ENCODE results near the gene IFNGR1.

DNA sequence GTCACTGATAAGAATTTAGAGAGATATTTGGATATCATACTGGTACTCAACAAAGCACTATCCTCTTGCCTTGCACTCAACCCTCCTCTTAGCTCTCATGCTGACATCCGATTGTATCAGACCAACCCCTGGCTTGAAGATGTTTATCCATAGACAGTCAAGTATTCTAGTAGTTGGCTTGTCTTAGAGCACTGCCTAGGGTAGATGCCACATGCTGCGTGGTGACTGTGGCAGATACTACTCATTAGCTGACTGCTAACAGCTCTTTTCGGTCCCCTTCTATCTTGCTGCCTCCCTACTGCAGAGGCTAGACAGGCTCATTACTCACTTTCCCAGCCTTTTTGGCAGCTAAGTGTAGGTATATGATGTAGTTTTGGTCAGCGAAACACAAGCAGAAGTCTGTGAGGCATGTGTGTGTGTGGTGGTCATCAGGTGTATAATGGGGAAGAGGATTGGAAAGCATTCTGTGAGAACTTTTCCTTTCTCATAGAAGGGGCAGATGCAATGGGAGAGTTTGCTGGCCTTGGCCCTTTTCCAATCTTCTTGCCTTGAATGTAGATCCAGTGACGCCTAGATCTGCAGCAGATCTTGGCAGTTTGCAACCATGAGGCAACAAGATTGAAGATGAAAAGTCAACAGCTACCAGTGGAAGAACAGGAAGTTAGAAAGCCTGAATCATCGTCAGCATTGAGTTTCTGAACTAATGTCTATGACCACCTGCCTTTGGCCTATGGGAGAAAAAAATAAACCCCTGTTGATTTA lies 4.4 kb upstream of the IFNGR1 start:
- TF ChIP-seq, protein P1, sequence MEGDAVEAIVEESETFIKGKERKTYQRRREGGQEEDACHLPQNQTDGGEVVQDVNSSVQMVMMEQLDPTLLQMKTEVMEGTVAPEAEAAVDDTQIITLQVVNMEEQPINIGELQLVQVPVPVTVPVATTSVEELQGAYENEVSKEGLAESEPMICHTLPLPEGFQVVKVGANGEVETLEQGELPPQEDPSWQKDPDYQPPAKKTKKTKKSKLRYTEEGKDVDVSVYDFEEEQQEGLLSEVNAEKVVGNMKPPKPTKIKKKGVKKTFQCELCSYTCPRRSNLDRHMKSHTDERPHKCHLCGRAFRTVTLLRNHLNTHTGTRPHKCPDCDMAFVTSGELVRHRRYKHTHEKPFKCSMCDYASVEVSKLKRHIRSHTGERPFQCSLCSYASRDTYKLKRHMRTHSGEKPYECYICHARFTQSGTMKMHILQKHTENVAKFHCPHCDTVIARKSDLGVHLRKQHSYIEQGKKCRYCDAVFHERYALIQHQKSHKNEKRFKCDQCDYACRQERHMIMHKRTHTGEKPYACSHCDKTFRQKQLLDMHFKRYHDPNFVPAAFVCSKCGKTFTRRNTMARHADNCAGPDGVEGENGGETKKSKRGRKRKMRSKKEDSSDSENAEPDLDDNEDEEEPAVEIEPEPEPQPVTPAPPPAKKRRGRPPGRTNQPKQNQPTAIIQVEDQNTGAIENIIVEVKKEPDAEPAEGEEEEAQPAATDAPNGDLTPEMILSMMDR (IDR thresholded peaks at IDR 0.05), result no peak
- TF ChIP-seq POLR2AphosphoS5 (IDR thresholded peaks at IDR 0.05; ENCODE audit: low read depth, low read length) (no peak), SIN3A (IDR thresholded peaks at IDR 0.05; ENCODE audit: borderline replicate concordance, insufficient read depth, low read depth, low read length) (no peak)
